Eye (tissue), 1 donor: ENCODE results near the gene OR5AR1.
A peak's percentile ranks its signal among the peaks of the same experiment; 100 is the strongest.
"Not testable (repeated sequence)": the region's sequence is repeated elsewhere in the genome, so short reads cannot be mapped to it uniquely, and the experiment has no call there.

ENCODE experiments used
- DNase-seq: peaks from one replicate; pipeline ENCODE4 v3.0.0-alpha.2; 2015

The OR5AR1 gene

DNA sequence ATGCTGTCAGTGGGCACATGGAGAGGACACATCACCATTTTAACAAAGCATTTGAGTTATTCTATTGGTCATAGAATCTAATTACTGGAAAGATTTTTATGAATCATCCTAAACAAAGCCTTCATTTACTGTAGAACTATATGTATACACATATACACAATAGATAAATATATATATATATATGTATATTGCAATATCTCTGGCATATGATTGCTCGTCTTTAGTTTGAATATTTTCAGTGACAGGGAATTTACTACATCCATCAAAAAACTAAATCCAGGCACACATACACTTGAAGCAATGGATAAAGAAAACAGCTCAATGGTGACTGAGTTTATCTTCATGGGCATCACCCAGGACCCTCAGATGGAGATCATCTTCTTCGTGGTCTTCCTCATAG, at the start of gene OR5AR1:
OR5AR1 (plus strand) TSS at position 301 of the 400 bp plus-strand sequence; CDS start at position 301, 0 bp downstream.
- no peak for DNase-seq

- DNase-seq, result peak; percentile 35
Observed at GRCh38 chr11:56624661-56625110, 38.8 kb upstream of the OR5AR1 start.

DNA sequence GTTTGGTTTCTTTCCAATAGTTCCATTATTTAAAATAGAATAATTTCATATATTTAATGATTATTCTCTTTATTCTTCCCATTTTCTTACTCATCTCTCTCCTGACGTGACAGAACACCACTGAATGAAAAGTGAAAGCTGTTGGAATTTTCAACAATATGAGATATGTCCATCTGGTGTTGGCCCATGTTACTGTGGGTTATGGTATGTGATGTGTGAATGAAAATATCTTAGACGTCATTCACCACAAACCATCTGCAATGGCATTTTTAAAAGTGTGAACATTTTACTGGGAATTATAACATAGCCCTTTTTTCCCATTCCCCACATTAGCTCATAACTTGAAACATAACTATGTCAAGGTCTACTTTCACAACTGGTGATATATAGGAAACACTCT, 37.5 kb upstream of the OR5AR1 start:
- DNase-seq, result no peak

DNA sequence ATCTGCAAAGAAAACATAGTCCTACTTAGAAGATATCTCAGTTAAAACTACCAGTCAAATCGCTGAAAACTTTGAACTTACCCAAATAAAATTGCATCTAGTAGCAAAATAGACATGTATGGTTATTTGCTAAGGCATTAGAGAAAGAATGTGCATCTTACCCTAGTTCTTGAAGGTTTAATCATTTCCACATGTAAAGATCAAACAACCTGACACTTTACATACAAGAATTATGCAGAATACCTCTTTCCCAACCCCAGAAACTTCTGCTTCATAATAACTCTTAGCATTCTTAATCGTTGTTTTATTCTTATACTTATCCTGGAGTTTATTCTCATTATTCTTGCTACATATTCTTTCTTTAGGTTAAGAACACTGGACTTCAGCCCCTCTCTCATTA, 31.2 kb upstream of the OR5AR1 start:
- no peak for DNase-seq

DNA sequence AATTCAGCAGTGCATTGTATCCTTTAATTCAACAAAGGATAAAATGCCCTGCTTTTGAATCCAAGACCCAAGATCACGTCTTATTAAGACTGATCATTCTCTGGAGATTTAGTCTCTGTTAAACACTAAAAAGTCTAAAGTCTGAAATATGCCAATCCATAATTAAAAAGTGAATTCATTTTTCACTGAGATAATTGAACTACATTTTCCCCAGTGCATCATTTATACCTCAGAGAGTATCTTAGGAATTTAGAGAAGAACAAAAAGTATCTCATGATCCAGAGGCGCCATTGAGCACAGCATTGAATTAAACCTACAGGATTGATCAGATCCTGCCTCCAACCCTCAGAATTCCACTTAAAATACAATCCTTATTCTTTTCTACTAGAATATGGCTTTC, 26.6 kb upstream of the OR5AR1 start:
- no peak for DNase-seq

GRCh38 chr11:56637500-56637899, 26.0 kb upstream of the OR5AR1 start:
- DNase-seq, result no peak

DNA sequence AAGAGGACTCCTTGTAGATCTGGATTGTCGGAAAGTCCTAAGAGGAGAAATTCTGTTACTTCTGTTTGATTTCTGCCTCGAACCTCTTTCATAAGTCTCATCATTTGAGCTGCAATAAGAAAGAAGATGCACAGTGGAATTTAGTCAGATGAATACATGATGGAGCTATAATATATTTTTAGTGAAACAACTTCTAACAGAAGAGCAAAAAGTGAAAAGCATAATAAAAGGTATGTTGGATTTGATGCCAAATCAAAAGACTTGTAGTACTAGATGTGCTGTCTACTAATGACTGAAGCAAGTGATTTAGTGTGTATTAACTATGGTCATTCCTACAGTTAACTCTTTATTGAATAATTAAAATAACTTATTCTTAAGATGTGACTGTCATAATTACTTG, 21.1 kb upstream of the OR5AR1 start, which contains the start of gene OR5AP2:
OR5AP2 (minus strand) TSS at position 101 of the 400 bp plus-strand sequence; CDS start at position 101, 0 bp downstream.
- no peak for DNase-seq

DNA sequence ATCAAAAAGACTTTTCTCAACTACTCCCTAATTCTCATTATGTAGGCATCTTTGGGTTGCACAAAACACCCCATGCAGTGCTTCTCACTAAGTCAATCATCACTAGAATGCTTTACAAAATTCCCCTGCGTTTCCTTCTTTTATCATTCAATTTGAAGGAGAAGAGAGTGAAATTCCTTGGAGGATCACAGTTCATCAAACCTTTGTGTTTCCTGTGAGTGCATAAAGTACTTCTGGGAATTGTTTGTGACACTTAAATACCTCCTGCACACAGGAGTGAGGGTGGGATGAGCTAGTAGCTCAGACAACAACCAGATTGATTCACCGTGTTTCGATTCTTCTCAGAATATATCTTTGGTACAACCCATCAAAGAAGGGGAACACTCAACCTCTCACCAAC, 3.7 kb upstream of the OR5AR1 start:
- DNase-seq, result peak; percentile 11

DNA sequence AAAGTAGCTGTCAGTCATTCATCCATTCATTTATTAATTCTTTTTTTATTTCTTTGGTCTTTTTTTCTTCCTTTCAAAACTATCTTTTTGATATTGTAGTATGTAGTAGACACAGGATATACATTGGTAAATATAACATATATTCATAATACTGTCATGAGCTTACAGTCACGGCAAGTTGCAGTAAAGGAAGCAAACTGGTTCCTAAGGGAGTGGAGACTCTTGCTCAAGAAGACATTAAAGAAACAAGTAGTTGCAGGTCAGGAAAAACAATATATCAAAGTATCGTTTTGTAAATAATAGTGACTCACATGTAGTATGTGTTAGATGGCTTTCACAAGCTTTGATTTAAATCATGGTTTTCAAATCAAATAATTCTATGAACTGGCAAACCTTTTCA, 7.5 kb downstream of the OR5AR1 start:
- DNase-seq, result no peak

GRCh38 chr11:56688554-56689100, 25.1 kb downstream of the OR5AR1 start:
- no peak for DNase-seq

GRCh38 chr11:56691179-56691578, 27.7 kb downstream of the OR5AR1 start:
- not testable (repeated sequence) for DNase-seq

DNA sequence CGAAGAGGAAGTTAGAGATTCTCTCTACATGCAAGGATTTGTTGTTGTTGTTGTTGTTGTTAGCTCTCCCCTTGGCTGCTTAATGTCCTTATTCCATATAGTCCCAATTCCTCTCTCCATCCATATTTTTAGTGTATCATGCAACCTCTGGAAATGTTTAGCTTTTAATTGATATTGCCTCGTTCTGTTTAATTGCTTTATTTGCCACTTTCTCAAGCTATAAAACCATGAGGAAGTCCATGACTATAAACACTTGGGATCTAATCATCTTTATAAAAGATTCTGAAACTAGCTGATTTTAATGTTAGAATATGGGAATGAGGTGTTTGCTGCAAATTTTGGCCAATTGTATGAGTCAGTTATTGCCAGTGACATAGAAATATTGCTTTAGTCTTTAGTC, 29.9 kb downstream of the OR5AR1 start:
- no peak for DNase-seq

DNA sequence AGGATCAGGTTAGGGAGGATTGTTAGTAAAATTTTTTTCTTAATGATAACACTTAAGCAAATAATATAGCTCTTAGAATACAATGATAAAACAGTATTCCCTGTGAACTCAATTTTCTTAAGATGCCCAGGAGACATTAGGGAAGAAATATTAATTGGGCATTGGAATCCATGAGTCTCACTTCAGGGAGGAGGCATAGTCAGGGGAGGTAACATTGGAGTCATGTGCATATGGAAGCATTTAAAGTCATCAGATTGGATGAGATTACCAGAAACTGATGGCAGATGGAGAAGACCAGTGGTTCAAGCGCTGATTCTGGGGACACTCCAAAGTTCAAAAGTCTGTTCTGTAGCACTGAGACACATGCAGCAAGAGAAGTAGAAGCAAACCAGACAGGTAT, 35.3 kb downstream of the OR5AR1 start, which contains the start of gene OR9G1:
OR9G1 (plus strand) TSS at position 301 of the 400 bp plus-strand sequence. CDS start 1,293 bp downstream, outside the sequence.
- DNase-seq, result no peak

DNA sequence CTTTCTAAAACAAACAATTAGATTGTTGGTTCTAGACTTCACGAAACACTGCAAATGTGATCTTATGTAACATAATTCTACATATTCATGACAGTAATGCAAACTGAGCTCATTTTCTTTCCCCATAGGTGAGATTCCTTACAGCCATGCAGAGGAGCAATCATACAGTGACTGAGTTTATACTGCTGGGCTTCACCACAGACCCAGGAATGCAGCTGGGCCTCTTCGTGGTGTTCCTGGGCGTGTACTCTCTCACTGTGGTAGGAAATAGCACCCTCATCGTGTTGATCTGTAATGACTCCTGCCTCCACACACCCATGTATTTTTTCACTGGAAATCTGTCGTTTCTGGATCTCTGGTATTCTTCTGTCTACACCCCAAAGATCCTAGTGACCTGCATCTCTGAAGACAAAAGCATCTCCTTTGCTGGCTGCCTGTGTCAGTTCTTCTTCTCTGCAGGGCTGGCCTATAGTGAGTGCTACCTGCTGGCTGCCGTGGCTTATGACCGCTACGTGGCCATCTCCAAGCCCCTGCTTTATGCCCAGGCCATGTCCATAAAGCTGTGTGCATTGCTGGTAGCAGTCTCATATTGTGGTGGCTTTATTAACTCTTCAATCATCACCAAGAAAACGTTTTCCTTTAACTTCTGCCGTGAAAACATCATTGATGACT, 36.9 kb downstream of the OR5AR1 start:
- no peak for DNase-seq

- no peak for DNase-seq
Observed at GRCh38 chr11:56700914-56701485, 37.5 kb downstream of the OR5AR1 start.

DNA sequence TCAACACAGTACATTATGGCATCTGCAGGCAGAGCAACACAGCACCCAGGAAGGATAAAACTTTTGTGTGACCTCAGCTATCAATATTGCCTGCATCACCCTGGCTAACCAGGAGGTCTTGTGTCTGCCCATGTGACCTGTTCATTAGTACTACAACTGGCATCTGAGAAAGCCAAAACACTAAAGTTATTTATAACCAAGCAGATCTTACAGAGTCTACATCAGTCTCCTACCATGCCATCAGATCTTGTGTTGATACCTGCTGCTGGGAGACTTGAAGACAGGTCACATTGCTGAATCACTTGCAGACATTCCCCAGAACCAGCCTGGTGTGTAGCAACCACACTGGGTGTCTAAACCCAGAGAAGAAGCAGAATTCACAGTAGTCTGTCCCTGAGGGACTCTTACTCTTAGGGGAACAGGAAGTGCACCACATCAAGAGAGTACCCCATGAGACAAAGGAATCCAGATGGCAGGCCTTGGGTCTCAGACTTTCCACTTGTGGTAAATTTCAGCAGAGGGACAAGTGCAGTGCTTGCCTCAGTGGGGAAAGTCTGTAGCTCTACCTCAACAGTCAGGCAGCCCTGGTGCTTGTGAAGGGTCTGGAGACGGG, 42.4 kb downstream of the OR5AR1 start:
- DNase-seq, result no peak

DNA sequence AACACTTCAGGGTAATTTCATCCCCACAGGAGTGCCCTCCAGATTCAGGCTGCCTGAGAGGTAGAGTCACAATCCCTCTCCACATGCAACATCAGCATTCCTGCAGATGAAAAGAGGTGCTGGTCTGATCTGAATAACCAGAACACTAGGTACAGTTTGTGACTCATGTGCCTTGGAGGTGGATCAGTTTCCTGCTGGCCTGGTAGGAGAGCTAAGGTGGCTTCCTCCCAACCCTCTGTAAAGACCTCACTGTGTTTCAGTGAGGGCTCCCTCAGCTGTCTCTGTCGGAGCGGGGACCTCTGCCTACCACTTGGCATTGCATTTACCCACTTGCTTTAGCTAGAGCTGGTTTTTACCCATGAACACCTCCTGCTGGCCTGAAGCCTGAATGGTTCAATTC, 43.0 kb downstream of the OR5AR1 start:
- no peak for DNase-seq

- no peak for DNase-seq
Observed at GRCh38 chr11:56714206-56714605, 50.7 kb downstream of the OR5AR1 start.
